GM23338 (cell line): Measurements from ENCODE around the gene PTPRQ. TPM values are rescaled to one million over a fixed set of nuclear protein-coding genes. Genes with fewer than 3 reads are reported as not detected.

Experiments
- ATAC-seq: fragments of 200-7000 bp; cut with Tn5 transposase; 3 replicates; pipeline ENCODE4 v1.9.1; 2020
- DNase-seq: peaks from one replicate; pipeline ENCODE4 v3.0.0-alpha.2; 2015; ENCODE audit warnings: low spot score
- H2AFZ ChIP-seq: fragments of 200-600 bp; sonication (generic); 2 replicates; pipeline ENCODE4 v1.8.0; 2016; ENCODE audit warnings: antibody characterized with exemption, mild to moderate bottlenecking, moderate library complexity
- H3F3A ChIP-seq: fragments of 200-600 bp; sonication (generic); replicated peaks from 2 replicates; pipeline ENCODE4 v1.8.0; 2017; ENCODE audit warnings: antibody characterized with exemption, mixed run types, low read depth
- H3K27ac ChIP-seq: fragments of 200-600 bp; sonication (generic); 2 replicates; pipeline ENCODE4 v1.6.1; 2016; ENCODE audit warnings: low read depth
- H3K27me3 ChIP-seq: fragments of 200-600 bp; sonication (generic); 2 replicates; pipeline ENCODE4 v1.8.0; 2016; ENCODE audit warnings: mild to moderate bottlenecking, mixed run types, moderate library complexity; ENCODE audit not compliant: insufficient read depth
- H3K36me3 ChIP-seq: fragments of 200-600 bp; sonication (generic); 2 replicates; pipeline ENCODE4 v1.8.0; 2016; ENCODE audit warnings: mild to moderate bottlenecking; ENCODE audit not compliant: insufficient read depth
- H3K4me1 ChIP-seq: fragments of 200-600 bp; sonication (generic); 2 replicates; pipeline ENCODE4 v1.8.0; 2016; ENCODE audit warnings: mild to moderate bottlenecking, moderate library complexity; ENCODE audit not compliant: insufficient read depth
- H3K4me2 ChIP-seq: fragments of 200-600 bp; sonication (generic); 2 replicates; pipeline ENCODE4 v1.7.1; 2017; ENCODE audit warnings: mixed run types
- H3K4me3 ChIP-seq: fragments of 200-600 bp; sonication (generic); 2 replicates; pipeline ENCODE4 v1.6.1; 2016; ENCODE audit warnings: mixed run types
- H3K79me2 ChIP-seq: fragments of 200-600 bp; sonication (generic); replicated peaks from 2 replicates; pipeline ENCODE4 v1.8.0; 2017; ENCODE audit warnings: mild to moderate bottlenecking; ENCODE audit not compliant: insufficient read depth
- H3K9me2 ChIP-seq: fragments of 200-600 bp; sonication (generic); 2 replicates; pipeline ENCODE4 v1.8.0; 2017; ENCODE audit not compliant: insufficient read depth
- H4K20me1 ChIP-seq: fragments of 200-600 bp; sonication (generic); replicated peaks from 2 replicates; pipeline ENCODE4 v1.8.0; 2017; ENCODE audit warnings: mild to moderate bottlenecking; ENCODE audit not compliant: insufficient read depth
- H3K27ac Mint-ChIP-seq: 2 replicates; pipeline ENCODE4 v1.8.0; 2020; ENCODE audit warnings: inconsistent platforms, mild to moderate bottlenecking, moderate library complexity, mixed read lengths
- H3K27me3 Mint-ChIP-seq: 3 replicates; pipeline ENCODE4 v1.8.0; 2022; ENCODE audit warnings: low read depth, mild to moderate bottlenecking, moderate library complexity, mixed read lengths, inconsistent platforms; ENCODE audit not compliant: insufficient read depth, poor library complexity
- H3K36me3 Mint-ChIP-seq: 3 replicates; pipeline ENCODE4 v1.8.0; 2021; ENCODE audit warnings: low read depth, mild to moderate bottlenecking, inconsistent platforms, moderate library complexity, mixed read lengths
- H3K4me1 Mint-ChIP-seq: 3 replicates; pipeline ENCODE4 v1.8.0; 2020; ENCODE audit warnings: mild to moderate bottlenecking, inconsistent platforms, mixed read lengths
- H3K4me3 Mint-ChIP-seq: 3 replicates; pipeline ENCODE4 v1.8.0; 2021; ENCODE audit warnings: moderate library complexity, mild to moderate bottlenecking, inconsistent platforms, mixed read lengths
- H3K9me3 Mint-ChIP-seq: 3 replicates; pipeline ENCODE4 v1.8.0; 2020; ENCODE audit warnings: moderate library complexity, mild to moderate bottlenecking, inconsistent platforms, mixed read lengths
- CREB1 ChIP-seq: fragments of 250-450 bp; sonication (Bioruptor Pico); IDR thresholded peaks from 2 replicates; pipeline ENCODE4 v1.5.0; 2020; ENCODE audit warnings: low read depth, mild to moderate bottlenecking, moderate library complexity
- ETS1 ChIP-seq: IDR thresholded peaks from 2 replicates; pipeline ENCODE4 v1.6.1; 2016; ENCODE audit warnings: antibody characterized with exemption
- NANOG ChIP-seq: IDR thresholded peaks from 2 replicates; pipeline ENCODE4 v1.6.1; 2016; ENCODE audit warnings: antibody characterized with exemption, borderline replicate concordance
- POLR2AphosphoS5 ChIP-seq: IDR thresholded peaks from 2 replicates; pipeline ENCODE4 v1.6.1; 2016; ENCODE audit warnings: antibody characterized with exemption, low read depth
- STAT1 ChIP-seq: IDR thresholded peaks from one replicate; pipeline ENCODE4 v1.6.1; 2016; ENCODE audit warnings: antibody characterized with exemption; ENCODE audit not compliant: unreplicated experiment
- ZNF331 ChIP-seq: fragments of 250-450 bp; sonication (Bioruptor Pico); IDR thresholded peaks from 2 replicates; pipeline ENCODE4 v1.5.0; 2020; ENCODE audit warnings: low read depth, mild to moderate bottlenecking, moderate library complexity
- polyA plus RNA-seq: library from polyadenylated mRNA; unstranded; fragments of >200 nt; fragmentation: Nextera tagmentation; extraction: Ambion mirVana; gene quantifications from 2 replicates; pipeline ENCODE4 v1.2.1, GENCODE V29; 2016
- total RNA-seq: library from RNA; depleted of rRNA; stranded (reverse); fragments of >200 nt; shearing (Covaris generic); gene quantifications from 2 replicates; pipeline ENCODE4 v1.2.3, GENCODE V29; 2014
- TF ChIP-seq, protein P1 (sequence below): fragments of 250-450 bp; sonication (Bioruptor Pico); IDR thresholded peaks from 2 replicates; pipeline ENCODE4 v1.5.0; 2020; ENCODE audit warnings: mild to moderate bottlenecking, moderate library complexity
- TF ChIP-seq, protein P2 (sequence below), 2 experiments: fragments of 200-600 bp in 1 of 2; sonication (generic) in 1 of 2; conservative IDR thresholded peaks; 2 replicates each; pipeline versions ENCODE4 v1.5.1 to v1.6.1; 2016 to 2017; ENCODE audit warnings: antibody characterized with exemption in 2 of 2, low read depth in 2 of 2, mild to moderate bottlenecking in 2 of 2, moderate library complexity in 1 of 2
- TF ChIP-seq, protein P3 (sequence below): IDR thresholded peaks from one replicate; pipeline ENCODE4 v1.6.1; 2018; ENCODE audit warnings: antibody characterized with exemption; ENCODE audit not compliant: unreplicated experiment

PTPRQ gene
- total and polyA plus RNA-seq, 2 experiments from 2014 or later, result not detected

GRCh38 chr12:80690513-80690912, 246.5 kb downstream of the PTPRQ start (continued):
- TF ChIP-seq, protein P1, sequence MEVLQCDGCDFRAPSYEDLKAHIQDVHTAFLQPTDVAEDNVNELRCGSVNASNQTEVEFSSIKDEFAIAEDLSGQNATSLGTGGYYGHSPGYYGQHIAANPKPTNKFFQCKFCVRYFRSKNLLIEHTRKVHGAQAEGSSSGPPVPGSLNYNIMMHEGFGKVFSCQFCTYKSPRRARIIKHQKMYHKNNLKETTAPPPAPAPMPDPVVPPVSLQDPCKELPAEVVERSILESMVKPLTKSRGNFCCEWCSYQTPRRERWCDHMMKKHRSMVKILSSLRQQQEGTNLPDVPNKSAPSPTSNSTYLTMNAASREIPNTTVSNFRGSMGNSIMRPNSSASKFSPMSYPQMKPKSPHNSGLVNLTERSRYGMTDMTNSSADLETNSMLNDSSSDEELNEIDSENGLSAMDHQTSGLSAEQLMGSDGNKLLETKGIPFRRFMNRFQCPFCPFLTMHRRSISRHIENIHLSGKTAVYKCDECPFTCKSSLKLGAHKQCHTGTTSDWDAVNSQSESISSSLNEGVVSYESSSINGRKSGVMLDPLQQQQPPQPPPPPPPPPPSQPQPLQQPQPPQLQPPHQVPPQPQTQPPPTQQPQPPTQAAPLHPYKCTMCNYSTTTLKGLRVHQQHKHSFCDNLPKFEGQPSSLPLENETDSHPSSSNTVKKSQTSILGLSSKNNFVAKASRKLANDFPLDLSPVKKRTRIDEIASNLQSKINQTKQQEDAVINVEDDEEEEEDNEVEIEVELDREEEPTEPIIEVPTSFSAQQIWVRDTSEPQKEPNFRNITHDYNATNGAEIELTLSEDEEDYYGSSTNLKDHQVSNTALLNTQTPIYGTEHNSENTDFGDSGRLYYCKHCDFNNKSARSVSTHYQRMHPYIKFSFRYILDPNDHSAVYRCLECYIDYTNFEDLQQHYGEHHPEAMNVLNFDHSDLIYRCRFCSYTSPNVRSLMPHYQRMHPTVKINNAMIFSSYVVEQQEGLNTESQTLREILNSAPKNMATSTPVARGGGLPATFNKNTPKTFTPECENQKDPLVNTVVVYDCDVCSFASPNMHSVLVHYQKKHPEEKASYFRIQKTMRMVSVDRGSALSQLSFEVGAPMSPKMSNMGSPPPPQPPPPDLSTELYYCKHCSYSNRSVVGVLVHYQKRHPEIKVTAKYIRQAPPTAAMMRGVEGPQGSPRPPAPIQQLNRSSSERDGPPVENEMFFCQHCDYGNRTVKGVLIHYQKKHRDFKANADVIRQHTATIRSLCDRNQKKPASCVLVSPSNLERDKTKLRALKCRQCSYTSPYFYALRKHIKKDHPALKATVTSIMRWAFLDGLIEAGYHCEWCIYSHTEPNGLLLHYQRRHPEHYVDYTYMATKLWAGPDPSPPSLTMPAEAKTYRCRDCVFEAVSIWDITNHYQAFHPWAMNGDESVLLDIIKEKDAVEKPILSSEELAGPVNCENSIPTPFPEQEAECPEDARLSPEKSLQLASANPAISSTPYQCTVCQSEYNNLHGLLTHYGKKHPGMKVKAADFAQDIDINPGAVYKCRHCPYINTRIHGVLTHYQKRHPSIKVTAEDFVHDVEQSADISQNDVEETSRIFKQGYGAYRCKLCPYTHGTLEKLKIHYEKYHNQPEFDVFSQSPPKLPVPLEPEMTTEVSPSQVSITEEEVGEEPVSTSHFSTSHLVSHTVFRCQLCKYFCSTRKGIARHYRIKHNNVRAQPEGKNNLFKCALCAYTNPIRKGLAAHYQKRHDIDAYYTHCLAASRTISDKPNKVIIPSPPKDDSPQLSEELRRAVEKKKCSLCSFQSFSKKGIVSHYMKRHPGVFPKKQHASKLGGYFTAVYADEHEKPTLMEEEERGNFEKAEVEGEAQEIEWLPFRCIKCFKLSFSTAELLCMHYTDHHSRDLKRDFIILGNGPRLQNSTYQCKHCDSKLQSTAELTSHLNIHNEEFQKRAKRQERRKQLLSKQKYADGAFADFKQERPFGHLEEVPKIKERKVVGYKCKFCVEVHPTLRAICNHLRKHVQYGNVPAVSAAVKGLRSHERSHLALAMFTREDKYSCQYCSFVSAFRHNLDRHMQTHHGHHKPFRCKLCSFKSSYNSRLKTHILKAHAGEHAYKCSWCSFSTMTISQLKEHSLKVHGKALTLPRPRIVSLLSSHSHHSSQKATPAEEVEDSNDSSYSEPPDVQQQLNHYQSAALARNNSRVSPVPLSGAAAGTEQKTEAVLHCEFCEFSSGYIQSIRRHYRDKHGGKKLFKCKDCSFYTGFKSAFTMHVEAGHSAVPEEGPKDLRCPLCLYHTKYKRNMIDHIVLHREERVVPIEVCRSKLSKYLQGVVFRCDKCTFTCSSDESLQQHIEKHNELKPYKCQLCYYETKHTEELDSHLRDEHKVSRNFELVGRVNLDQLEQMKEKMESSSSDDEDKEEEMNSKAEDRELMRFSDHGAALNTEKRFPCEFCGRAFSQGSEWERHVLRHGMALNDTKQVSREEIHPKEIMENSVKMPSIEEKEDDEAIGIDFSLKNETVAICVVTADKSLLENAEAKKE (CRISPR knock-in tag), result no peak
- TF ChIP-seq, protein P2, sequence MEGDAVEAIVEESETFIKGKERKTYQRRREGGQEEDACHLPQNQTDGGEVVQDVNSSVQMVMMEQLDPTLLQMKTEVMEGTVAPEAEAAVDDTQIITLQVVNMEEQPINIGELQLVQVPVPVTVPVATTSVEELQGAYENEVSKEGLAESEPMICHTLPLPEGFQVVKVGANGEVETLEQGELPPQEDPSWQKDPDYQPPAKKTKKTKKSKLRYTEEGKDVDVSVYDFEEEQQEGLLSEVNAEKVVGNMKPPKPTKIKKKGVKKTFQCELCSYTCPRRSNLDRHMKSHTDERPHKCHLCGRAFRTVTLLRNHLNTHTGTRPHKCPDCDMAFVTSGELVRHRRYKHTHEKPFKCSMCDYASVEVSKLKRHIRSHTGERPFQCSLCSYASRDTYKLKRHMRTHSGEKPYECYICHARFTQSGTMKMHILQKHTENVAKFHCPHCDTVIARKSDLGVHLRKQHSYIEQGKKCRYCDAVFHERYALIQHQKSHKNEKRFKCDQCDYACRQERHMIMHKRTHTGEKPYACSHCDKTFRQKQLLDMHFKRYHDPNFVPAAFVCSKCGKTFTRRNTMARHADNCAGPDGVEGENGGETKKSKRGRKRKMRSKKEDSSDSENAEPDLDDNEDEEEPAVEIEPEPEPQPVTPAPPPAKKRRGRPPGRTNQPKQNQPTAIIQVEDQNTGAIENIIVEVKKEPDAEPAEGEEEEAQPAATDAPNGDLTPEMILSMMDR (conservative IDR thresholded peaks at IDR 0.05; ENCODE audit: low read depth in 2 of 2), result no peak

- ATAC-seq (no peak), DNase-seq (no peak)
- H3K36me3 ChIP-seq, result no peaks in the 10 kb centered on the region
- H3K4me1 Mint-ChIP-seq, result peaks cover 3% of the 10 kb centered on the region; the same call in 2 of the 3 replicates
- H3K4me3 ChIP-seq, result no peak overlapping the region
- H4K20me1 ChIP-seq, result no peaks in the 10 kb centered on the region
- no peaks in the 10 kb centered on the region for H3K79me2 ChIP-seq
- H2AFZ ChIP-seq, result no peak overlapping the region
- H3K36me3 Mint-ChIP-seq, result peaks cover 2% of the 10 kb centered on the region; the same call in 1 of the 3 replicates
- H3K27me3 Mint-ChIP-seq, result no peaks in the 10 kb centered on the region
- no peaks in the 10 kb centered on the region for H3F3A ChIP-seq
- no peak overlapping the region for H3K27ac ChIP-seq
- H3K4me2 ChIP-seq, result no peak overlapping the region
- no peaks in the 10 kb centered on the region for H3K27me3 ChIP-seq
- H3K4me1 ChIP-seq, result no peaks in the 10 kb centered on the region
- no peaks in the 10 kb centered on the region for H3K9me3 Mint-ChIP-seq
- no peaks in the 10 kb centered on the region for H3K9me2 ChIP-seq
- H3K4me3 Mint-ChIP-seq, result no peak overlapping the region
- H3K27ac Mint-ChIP-seq, result no peak overlapping the region
- TF ChIP-seq, protein P3, sequence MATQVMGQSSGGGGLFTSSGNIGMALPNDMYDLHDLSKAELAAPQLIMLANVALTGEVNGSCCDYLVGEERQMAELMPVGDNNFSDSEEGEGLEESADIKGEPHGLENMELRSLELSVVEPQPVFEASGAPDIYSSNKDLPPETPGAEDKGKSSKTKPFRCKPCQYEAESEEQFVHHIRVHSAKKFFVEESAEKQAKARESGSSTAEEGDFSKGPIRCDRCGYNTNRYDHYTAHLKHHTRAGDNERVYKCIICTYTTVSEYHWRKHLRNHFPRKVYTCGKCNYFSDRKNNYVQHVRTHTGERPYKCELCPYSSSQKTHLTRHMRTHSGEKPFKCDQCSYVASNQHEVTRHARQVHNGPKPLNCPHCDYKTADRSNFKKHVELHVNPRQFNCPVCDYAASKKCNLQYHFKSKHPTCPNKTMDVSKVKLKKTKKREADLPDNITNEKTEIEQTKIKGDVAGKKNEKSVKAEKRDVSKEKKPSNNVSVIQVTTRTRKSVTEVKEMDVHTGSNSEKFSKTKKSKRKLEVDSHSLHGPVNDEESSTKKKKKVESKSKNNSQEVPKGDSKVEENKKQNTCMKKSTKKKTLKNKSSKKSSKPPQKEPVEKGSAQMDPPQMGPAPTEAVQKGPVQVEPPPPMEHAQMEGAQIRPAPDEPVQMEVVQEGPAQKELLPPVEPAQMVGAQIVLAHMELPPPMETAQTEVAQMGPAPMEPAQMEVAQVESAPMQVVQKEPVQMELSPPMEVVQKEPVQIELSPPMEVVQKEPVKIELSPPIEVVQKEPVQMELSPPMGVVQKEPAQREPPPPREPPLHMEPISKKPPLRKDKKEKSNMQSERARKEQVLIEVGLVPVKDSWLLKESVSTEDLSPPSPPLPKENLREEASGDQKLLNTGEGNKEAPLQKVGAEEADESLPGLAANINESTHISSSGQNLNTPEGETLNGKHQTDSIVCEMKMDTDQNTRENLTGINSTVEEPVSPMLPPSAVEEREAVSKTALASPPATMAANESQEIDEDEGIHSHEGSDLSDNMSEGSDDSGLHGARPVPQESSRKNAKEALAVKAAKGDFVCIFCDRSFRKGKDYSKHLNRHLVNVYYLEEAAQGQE, result no peak
- TF ChIP-seq NANOG (no peak), CREB1 (CRISPR knock-in tag) (no peak), ETS1 (no peak), POLR2AphosphoS5 (no peak), STAT1 (no peak), ZNF331 (CRISPR knock-in tag) (no peak)
- TF ChIP-seq, protein P2 (conservative IDR thresholded peaks at IDR 0.05; ENCODE audit: low read depth in 2 of 2), result no peak
These were observed 248.1 kb downstream of the PTPRQ start for GRCh38 chr12:80692114-80692513.
